HepG2 (cell line): ENCODE measurements around the gene SYNGR4. TPM values are rescaled to one million over a fixed set of nuclear protein-coding genes. Genes with fewer than 3 reads are reported as not detected.

Source experiments
- BORCS8-MEF2B ChIP-seq: sonication (generic); formaldehyde crosslinking; IDR thresholded peaks from 2 replicates; pipeline ENCODE4 v1.8.0; 2022; ENCODE audit warnings: mild to moderate bottlenecking, missing genetic modification reagents
- CHD4 ChIP-seq: fragments of 200-600 bp; sonication (generic); IDR thresholded peaks from 2 replicates; pipeline ENCODE4 v1.7.0; 2017; ENCODE audit warnings: mild to moderate bottlenecking, low read length, borderline replicate concordance
- FOXA1 ChIP-seq, 2 experiments: fragments of 450-650 bp in 1 of 2; sonication (generic) in 1 of 2; formaldehyde crosslinking in 1 of 2; IDR thresholded peaks; 2 replicates each; pipeline versions ENCODE4 v1.4.0 to v1.6.1; 2016 to 2020; ENCODE audit warnings: missing genetic modification reagents in 1 of 2
- FUBP1 ChIP-seq: sonication (generic); formaldehyde crosslinking; IDR thresholded peaks from 2 replicates; pipeline ENCODE4 v1.5.1; 2020; ENCODE audit warnings: missing genetic modification reagents, mild to moderate bottlenecking, borderline replicate concordance
- HNRNPUL1 ChIP-seq: fragments of 200-400 bp; formaldehyde crosslinking; IDR thresholded peaks from 2 replicates; pipeline ENCODE4 v1.6.1; 2017; ENCODE audit warnings: low read depth, mild to moderate bottlenecking, low read length, moderate library complexity
- LCORL ChIP-seq, 2 experiments: fragments of 450-650 bp in 1 of 2; sonication (generic) in 1 of 2; formaldehyde crosslinking in 1 of 2; IDR thresholded peaks; 2 replicates each; pipeline versions ENCODE4 v1.5.0 to v1.6.1; 2017 to 2020; ENCODE audit warnings: antibody characterized with exemption in 1 of 2, missing genetic modification reagents in 1 of 2
- MTF1 ChIP-seq: sonication (generic); formaldehyde crosslinking; IDR thresholded peaks from 2 replicates; pipeline ENCODE4 v1.5.0; 2020; ENCODE audit warnings: missing genetic modification reagents
- NR2F1 ChIP-seq, 2 experiments: fragments of 450-650 bp in 1 of 2; formaldehyde crosslinking in 1 of 2; IDR thresholded peaks; 2 replicates each; pipeline versions ENCODE4 v1.5.0 to v1.6.1; 2016 to 2020; ENCODE audit warnings: mild to moderate bottlenecking in 1 of 2, missing compliant biosample characterization in 1 of 2, missing genetic modification reagents in 1 of 2, moderate library complexity in 1 of 2
- PHF8 ChIP-seq: sonication (generic); formaldehyde crosslinking; IDR thresholded peaks from 2 replicates; pipeline ENCODE4 v1.5.0; 2020; ENCODE audit warnings: missing genetic modification reagents
- PRDM10 ChIP-seq: sonication (generic); formaldehyde crosslinking; IDR thresholded peaks from 2 replicates; pipeline ENCODE4 v1.4.0; 2020; ENCODE audit warnings: low read depth, missing genetic modification reagents
- REST ChIP-seq, 2 experiments: IDR thresholded peaks; 2 replicates each; pipeline ENCODE4 v1.6.1; 2011 to 2012; ENCODE audit warnings: low read length in 2 of 2, borderline replicate concordance in 1 of 2, low read depth in 1 of 2, mild to moderate bottlenecking in 1 of 2, moderate library complexity in 1 of 2
- SMAD3 ChIP-seq: sonication (generic); formaldehyde crosslinking; IDR thresholded peaks from 2 replicates; pipeline ENCODE4 v1.4.0; 2020; ENCODE audit warnings: missing genetic modification reagents
- SMC3 ChIP-seq: IDR thresholded peaks from 2 replicates; pipeline ENCODE4 v1.6.1; 2011; ENCODE audit warnings: low read length, improper control_type of control experiment
- TRIM24 ChIP-seq: sonication (generic); formaldehyde crosslinking; IDR thresholded peaks from 2 replicates; pipeline ENCODE4 v1.8.0; 2022; ENCODE audit warnings: mild to moderate bottlenecking, missing genetic modification reagents
- ZFY ChIP-seq: sonication (generic); formaldehyde crosslinking; IDR thresholded peaks from 2 replicates; pipeline ENCODE4 v1.4.0; 2020; ENCODE audit warnings: missing genetic modification reagents
- ZNF280B ChIP-seq: sonication (generic); formaldehyde crosslinking; IDR thresholded peaks from 2 replicates; pipeline ENCODE4 v1.5.0; 2020; ENCODE audit warnings: missing genetic modification reagents, mild to moderate bottlenecking, borderline replicate concordance
- ZNF468 ChIP-seq: sonication (generic); formaldehyde crosslinking; IDR thresholded peaks from 2 replicates; pipeline ENCODE4 v1.8.0; 2022; ENCODE audit warnings: mild to moderate bottlenecking, moderate library complexity, missing genetic modification reagents
- ZNF616 ChIP-seq: sonication (generic); formaldehyde crosslinking; IDR thresholded peaks from 2 replicates; pipeline ENCODE4 v1.5.0; 2020; ENCODE audit warnings: low read depth, mild to moderate bottlenecking, missing genetic modification reagents
- polyA plus RNA-seq, 8 experiments: library from polyadenylated mRNA; depleted of rRNA in 3 of 8; stranded (reverse) in 7 of 8; unstranded in 1 of 8; fragments of >200 nt; fragmentation: Illumina TruSeq in 4 of 8; extraction: Trizol in 4 of 8; gene quantifications; 2 replicates each; pipeline versions ENCODE4 v1.2.1 to v1.2.3, GENCODE V29; 2011 to 2016; ENCODE audit warnings: low read depth in 4 of 8, missing spikeins in 1 of 8, mixed read lengths in 1 of 8; ENCODE audit not compliant: insufficient read depth in 1 of 8
- total RNA-seq, 5 experiments: library from RNA; depleted of rRNA; stranded (reverse); fragments of >200 nt; fragmentation: Illumina TruSeq; extraction: Trizol; gene quantifications; 2 replicates each; pipeline ENCODE4 v1.2.3, GENCODE V29; 2016; ENCODE audit warnings: low read depth in 1 of 5

The SYNGR4 gene
- total and polyA plus RNA-seq, 2 of the 13 experiments (the other 11 are each of a cell fraction or from before 2014, with no cell fraction given) = not detected

GRCh38 chr19:48363500-48363809, 712 bp upstream of the SYNGR4 start (continued):
- TF ChIP-seq REST (IDR thresholded peaks at IDR 0.05; ENCODE audit: borderline replicate concordance in 1 of 2, low read depth in 1 of 2, low read length in 2 of 2) (no peak), PRDM10 (CRISPR knock-in tag) (no peak; the same call in 1 of the 2 replicates), FOXA1 (IDR thresholded peaks at IDR 0.05) (no peak), FOXA1 (CRISPR knock-in tag; IDR thresholded peaks at IDR 0.05) (no peak), BORCS8-MEF2B (CRISPR knock-in tag) (no peak), ZFY (peak; percentile 57), MTF1 (CRISPR knock-in tag) (no peak), ZNF468 (CRISPR knock-in tag) (no peak), LCORL (IDR thresholded peaks at IDR 0.05) (no peak), LCORL (CRISPR knock-in tag; IDR thresholded peaks at IDR 0.05) (no peak), CHD4 (0 out of 2 replicates have a peak, but pooled peaks have one; percentile 35), SMAD3 (CRISPR knock-in tag) (0 out of 2 replicates have a peak, but pooled peaks have one; percentile 32), FUBP1 (CRISPR knock-in tag) (no peak), ZNF616 (0 out of 2 replicates have a peak, but pooled peaks have one; percentile 47), TRIM24 (no peak), SMC3 (no peak), ZNF280B (CRISPR knock-in tag) (no peak), PHF8 (CRISPR knock-in tag) (peak; percentile 49; the same call in 1 of the 2 replicates), HNRNPUL1 (no peak), NR2F1 (CRISPR knock-in tag; IDR thresholded peaks at IDR 0.05) (peak; percentile 47 to 88)
